H1 (cell line): ENCODE measurements around the gene VAT1. TPM values are rescaled to one million over a fixed set of nuclear protein-coding genes. Genes with fewer than 3 reads are reported as not detected.

Experiments
- CTCF ChIA-PET: fragments of 300-600 bp; sonication (Branson Sonifier 250); formaldehyde crosslinking; loops from one replicate; lab custom pipeline; 2021; ENCODE audit not compliant: partially characterized antibody; lab: Charles Lee
- POLR2A ChIA-PET: fragments of 300-600 bp; sonication (Branson Sonifier 250); formaldehyde crosslinking; loops from one replicate; lab custom pipeline; 2021; ENCODE audit warnings: inconsistent platforms; ENCODE audit not compliant: partially characterized antibody; lab: Charles Lee
- DNase-seq, 2 experiments: peaks; one replicate each; pipeline versions ENCODE4 v3.0.0 to v3.0.0-alpha.2; 2010 to 2022; ENCODE audit warnings: low spot score in 2 of 2, low read depth in 1 of 2, mixed read lengths in 1 of 2
- FAIRE-seq: peaks from 2 replicates; lab custom pipeline; 2011; peaks lifted over from hg19 to GRCh38; lab: Jason Lieb, UNC
- H2AFZ ChIP-seq: 2 replicates; pipeline ENCODE4 v1.8.1; 2012; ENCODE audit warnings: low read length, inconsistent platforms
- H2AK5ac ChIP-seq: 2 replicates; pipeline ENCODE4 v1.6.1; 2013; ENCODE audit warnings: low read depth, low read length
- H2BK120ac ChIP-seq: replicated peaks from 2 replicates; pipeline ENCODE3; 2013; ENCODE audit warnings: low read depth, low read length, inconsistent platforms
- H2BK12ac ChIP-seq: 2 replicates; pipeline ENCODE4 v1.6.1; 2013; ENCODE audit warnings: low read depth, low read length
- H2BK15ac ChIP-seq: 2 replicates; pipeline ENCODE4 v1.6.1; 2013; ENCODE audit warnings: low read length
- H2BK20ac ChIP-seq: 2 replicates; pipeline ENCODE4 v1.6.1; 2013; ENCODE audit warnings: low read length
- H2BK5ac ChIP-seq: 2 replicates; pipeline ENCODE4 v1.6.1; 2013; ENCODE audit warnings: low read depth, low read length
- H3K14ac ChIP-seq: 2 replicates; pipeline ENCODE4 v1.6.1; 2013; ENCODE audit warnings: inconsistent platforms; ENCODE audit not compliant: insufficient read length
- H3K18ac ChIP-seq: 2 replicates; pipeline ENCODE4 v1.6.1; 2013; ENCODE audit warnings: low read length; ENCODE audit errors: extremely low read depth
- H3K23ac ChIP-seq: 2 replicates; pipeline ENCODE4 v1.6.1; 2013; ENCODE audit warnings: inconsistent platforms; ENCODE audit not compliant: insufficient read length
- H3K23me2 ChIP-seq: 2 replicates; pipeline ENCODE4 v1.6.1; 2013; ENCODE audit warnings: low read depth, low read length
- H3K27ac ChIP-seq: 2 replicates; pipeline ENCODE4 v1.6.1; 2011; ENCODE audit warnings: low read depth, low read length, inconsistent platforms
- H3K27me3 ChIP-seq, 4 experiments: replicated peaks in 1 of 4; 1 replicate in 1 of 4; 2 replicates in 3 of 4; pipeline versions ENCODE4 v1.6.1 to v1.8.1; 2011 to 2013; ENCODE audit warnings: low read length in 3 of 4, mild to moderate bottlenecking in 3 of 4, inconsistent platforms in 2 of 4, mixed read lengths in 2 of 4, moderate library complexity in 1 of 4; ENCODE audit not compliant: control insufficient read depth in 3 of 4, insufficient read depth in 3 of 4; ENCODE audit errors: extremely low read depth in 1 of 4
- H3K36me3 ChIP-seq, 4 experiments: 2 replicates each; pipeline versions ENCODE4 v1.6.1 to v1.8.1; 2011 to 2013; ENCODE audit warnings: mild to moderate bottlenecking in 4 of 4, low read length in 3 of 4, moderate library complexity in 2 of 4, control low read depth in 1 of 4, inconsistent platforms in 1 of 4; ENCODE audit not compliant: insufficient read depth in 4 of 4, control insufficient read depth in 2 of 4
- H3K4ac ChIP-seq: replicated peaks from 2 replicates; pipeline ENCODE3; 2013; ENCODE audit warnings: low read length, low read depth, mixed read lengths, inconsistent platforms; ENCODE audit not compliant: insufficient read length
- H3K4me1 ChIP-seq, 4 experiments: replicated peaks in 1 of 4; 1 replicate in 1 of 4; 2 replicates in 3 of 4; pipeline versions ENCODE4 v1.6.1 to v1.8.1; 2011 to 2013; ENCODE audit warnings: low read length in 3 of 4, inconsistent platforms in 2 of 4, mixed read lengths in 1 of 4; ENCODE audit not compliant: insufficient read depth in 4 of 4, control insufficient read depth in 3 of 4
- H3K4me2 ChIP-seq, 2 experiments: 2 replicates each; pipeline versions ENCODE4 v1.6.1 to v1.8.1; 2011 to 2013; ENCODE audit warnings: low read depth in 2 of 2, low read length in 2 of 2, control low read depth in 1 of 2, inconsistent platforms in 1 of 2, mild to moderate bottlenecking in 1 of 2; ENCODE audit not compliant: insufficient read depth in 1 of 2
- H3K4me3 ChIP-seq, 4 experiments: fragments of 200-600, 300-600 bp in 1 of 4; sonication (generic), shearing (Covaris generic), sonication (Bioruptor Twin) in 1 of 4; 2 replicates each; pipeline versions ENCODE4 v1.5.1 to v1.8.1; 2011 to 2016; ENCODE audit warnings: low read length in 4 of 4, low read depth in 3 of 4, control low read depth in 2 of 4, inconsistent platforms in 2 of 4, mild to moderate bottlenecking in 2 of 4, mixed read lengths in 1 of 4, moderate library complexity in 1 of 4; ENCODE audit not compliant: insufficient read depth in 2 of 4; ENCODE audit errors: extremely low read depth in 1 of 4
- H3K56ac ChIP-seq: replicated peaks from 2 replicates; pipeline ENCODE3; 2013; ENCODE audit warnings: low read depth, mild to moderate bottlenecking, mixed read lengths, low read length, inconsistent platforms; ENCODE audit not compliant: insufficient read length
- H3K79me1 ChIP-seq: 2 replicates; pipeline ENCODE4 v1.6.1; 2013; ENCODE audit warnings: low read depth, low read length, control low read depth
- H3K79me2 ChIP-seq, 2 experiments: 2 replicates each; pipeline versions ENCODE4 v1.6.1 to v1.8.1; 2012 to 2013; ENCODE audit warnings: low read length in 2 of 2, mild to moderate bottlenecking in 2 of 2, inconsistent platforms in 1 of 2; ENCODE audit not compliant: insufficient read depth in 2 of 2, control insufficient read depth in 1 of 2
- H3K9ac ChIP-seq, 4 experiments: replicated peaks in 1 of 4; 1 replicate in 1 of 4; 2 replicates in 3 of 4; pipeline versions ENCODE4 v1.6.1 to v1.8.1; 2011 to 2013; ENCODE audit warnings: low read depth in 3 of 4, low read length in 3 of 4, control low read depth in 2 of 4, mild to moderate bottlenecking in 2 of 4, moderate library complexity in 2 of 4, inconsistent platforms in 1 of 4; ENCODE audit errors: extremely low read depth in 1 of 4
- H3K9me3 ChIP-seq, 2 experiments: 2 replicates each; pipeline versions ENCODE4 v1.6.1 to v1.8.1; 2012 to 2013; ENCODE audit warnings: mild to moderate bottlenecking in 2 of 2, moderate library complexity in 2 of 2, control low read depth in 1 of 2, inconsistent platforms in 1 of 2, low read depth in 1 of 2, low read length in 1 of 2, mixed read lengths in 1 of 2; ENCODE audit not compliant: insufficient read depth in 2 of 2
- H4K20me1 ChIP-seq, 2 experiments: replicated peaks in 1 of 2; 2 replicates each; pipeline versions ENCODE3 to v1.8.1; 2011 to 2013; ENCODE audit warnings: inconsistent platforms in 2 of 2, low read length in 2 of 2, mild to moderate bottlenecking in 1 of 2; ENCODE audit not compliant: insufficient read depth in 2 of 2, control insufficient read depth in 1 of 2
- H4K5ac ChIP-seq: 2 replicates; pipeline ENCODE4 v1.6.1; 2013; ENCODE audit warnings: low read length, low read depth, mixed read lengths, inconsistent platforms; ENCODE audit not compliant: insufficient read length
- H4K8ac ChIP-seq: 2 replicates; pipeline ENCODE4 v1.8.0; 2013; ENCODE audit warnings: mild to moderate bottlenecking, moderate library complexity, low read length, inconsistent platforms; ENCODE audit not compliant: insufficient read depth; ENCODE audit errors: extremely low read depth
- H4K91ac ChIP-seq: replicated peaks from 2 replicates; pipeline ENCODE3; 2013; ENCODE audit warnings: low read length, mixed read lengths, inconsistent platforms; ENCODE audit not compliant: insufficient read length
- BACH1 ChIP-seq: IDR thresholded peaks from 2 replicates; pipeline ENCODE4 v1.6.1; 2012; ENCODE audit warnings: low read length, improper control_type of control experiment
- BCL11A ChIP-seq, 2 experiments: IDR thresholded peaks; one replicate each; pipeline ENCODE4 v1.6.1; 2011; ENCODE audit warnings: low read depth in 2 of 2, low read length in 2 of 2, mild to moderate bottlenecking in 2 of 2
- EZH2 ChIP-seq: fragments of 200-600 bp; sonication (generic); IDR thresholded peaks from 2 replicates; pipeline ENCODE4 v1.7.1; 2012; ENCODE audit warnings: low read depth, mild to moderate bottlenecking, moderate library complexity, low read length, inconsistent platforms; ENCODE audit not compliant: severe bottlenecking
- MAX ChIP-seq: IDR thresholded peaks from 2 replicates; pipeline ENCODE4 v1.6.1; 2012; ENCODE audit warnings: inconsistent platforms
- NRF1 ChIP-seq: IDR thresholded peaks from 2 replicates; pipeline ENCODE4 v1.6.1; 2011; ENCODE audit warnings: mild to moderate bottlenecking, low read depth, low read length, improper control_type of control experiment
- POLR2A ChIP-seq, 2 experiments: IDR thresholded peaks; 1 replicate in 1 of 2; 2 replicates in 1 of 2; pipeline ENCODE4 v1.6.1; 2011; ENCODE audit warnings: low read depth in 2 of 2, low read length in 2 of 2, mild to moderate bottlenecking in 2 of 2; ENCODE audit errors: control extremely low read depth in 1 of 2
- POLR2AphosphoS5 ChIP-seq: IDR thresholded peaks from 2 replicates; pipeline ENCODE4 v1.6.1; 2011; ENCODE audit warnings: low read depth, low read length
- POU5F1 ChIP-seq: IDR thresholded peaks from 2 replicates; pipeline ENCODE4 v1.6.1; 2011; ENCODE audit warnings: low read depth, mild to moderate bottlenecking, low read length, moderate library complexity
- RAD21 ChIP-seq, 2 experiments: IDR thresholded peaks in 1 of 2; conservative IDR thresholded peaks in 1 of 2; 2 replicates each; pipeline ENCODE4 v1.6.1; 2011; ENCODE audit warnings: low read depth in 2 of 2, low read length in 2 of 2, improper control_type of control experiment in 1 of 2, inconsistent platforms in 1 of 2, mild to moderate bottlenecking in 1 of 2, moderate library complexity in 1 of 2
- RFX5 ChIP-seq: IDR thresholded peaks from 2 replicates; pipeline ENCODE4 v1.6.1; 2011; ENCODE audit warnings: low read depth, low read length, improper control_type of control experiment, borderline replicate concordance
- RNF2 ChIP-seq: fragments of 200-900, 300-1000 bp; sonication (generic); IDR thresholded peaks from 2 replicates; pipeline ENCODE4 v1.7.1; 2016; ENCODE audit warnings: borderline replicate concordance, low read depth, mild to moderate bottlenecking, antibody characterized with exemption, low read length; ENCODE audit not compliant: poor library complexity, severe bottlenecking; ENCODE audit errors: missing control alignments
- SIX5 ChIP-seq: IDR thresholded peaks from 2 replicates; pipeline ENCODE4 v1.6.1; 2011; ENCODE audit warnings: mild to moderate bottlenecking, low read depth, low read length
- SP4 ChIP-seq: IDR thresholded peaks from 2 replicates; pipeline ENCODE4 v1.6.1; 2012; ENCODE audit warnings: low read length, inconsistent platforms
- WGBS, 2 experiments: shearing (Covaris generic) in 1 of 2; methylation state at CpG; one replicate each; pipeline versions ENCODE4 v1.1.6 to v1.1.7; 2013 to 2015; ENCODE audit warnings: low lambda C conversion rate in 2 of 2, mixed read lengths in 2 of 2, inconsistent platforms in 1 of 2, low coverage in 1 of 2, missing lambda C conversion rate in 1 of 2; ENCODE audit not compliant: insufficient replicate concordance in 2 of 2, insufficient coverage in 1 of 2, insufficient read length in 1 of 2; ENCODE audit errors: extremely low coverage in 1 of 2, missing lambda C conversion rate in 1 of 2; 5-methylcytosine and 5-hydroxymethylcytosine counted together
- polyA plus RNA-seq, 7 experiments: library from polyadenylated mRNA; depleted of rRNA in 3 of 7; stranded (reverse) in 5 of 7; unstranded in 2 of 7; fragments of >200 nt in 5 of 7; fragments of 200-250 nt in 2 of 7; gene quantifications; 1 replicate in 5 of 7; 2 replicates in 1 of 7; 4 replicates in 1 of 7; pipeline versions ENCODE4 v1.2.1 to v1.2.3, GENCODE V29; 2011 to 2013; ENCODE audit warnings: missing spikeins in 2 of 7, mixed read lengths in 2 of 7
- total RNA-seq: library from RNA; stranded (reverse); fragmentation: NEBNext Ultra II Directional; extraction: Animal tissue kit (Norgen Biotek cat#: 25700); gene quantifications from 2 replicates; pipeline ENCODE4 v1.2.1, GENCODE V29; 2021

The VAT1 gene
- total and polyA plus RNA-seq, 2 of the 8 experiments (the other 6 are each of a cell fraction or from before 2014, with no cell fraction given): 200 to 295 TPM

GRCh38 chr17:43069368-43069898 lies 47.2 kb upstream of the VAT1 start:
- Histone ChIP-seq H4K91ac (no peak overlapping the region), H3K27ac (no peak overlapping the region), H3K23ac (no peak overlapping the region), H3K56ac (no peak overlapping the region), H3K4ac (no peak overlapping the region), H2BK120ac (no peak overlapping the region), H4K20me1 (no peaks in the 10 kb centered on the region), H3K4me1 (peaks cover 0 to 5% (median 0%) of the 10 kb centered on the region in 4 experiments; a peak in 2 of 7 replicates), H3K23me2 (no peaks in the 10 kb centered on the region), H2AFZ (no peak overlapping the region), H3K79me2 (no peaks in the 10 kb centered on the region), H4K5ac (no peak overlapping the region), H2BK20ac (no peak overlapping the region), H3K9me3 (no peaks in the 10 kb centered on the region), H3K18ac (no peak overlapping the region), H3K4me2 (no peak overlapping the region), H3K9ac (no peak overlapping the region; a peak in 1 of 7 replicates), H2BK15ac (no peak overlapping the region), H3K14ac (no peak overlapping the region), H3K27me3 (no peaks in the 10 kb centered on the region), H2BK12ac (no peak overlapping the region), H4K8ac (no peak overlapping the region), H3K79me1 (no peaks in the 10 kb centered on the region), H2AK5ac (no peak overlapping the region), H3K4me3 (no peak overlapping the region), H2BK5ac (no peak overlapping the region), H3K36me3 (peaks cover 4 to 39% (median 10%) of the 10 kb centered on the region in 4 experiments; a peak in 6 of 8 replicates)
- DNase-seq: no peak
- ChIA-PET POLR2A (interaction anchor here (0.9 to 3.8 kb wide), 7 partner anchors 12 to 246 kb away, joined by 3 to 12 read pairs (median 4); no protein-coding TSS in a partner anchor), CTCF (interaction anchor here (0.9 to 2.6 kb wide), 5 partner anchors 11 to 102 kb away, joined by 3 to 12 read pairs (median 5); no protein-coding TSS in a partner anchor)
- 89% methylated on average over 3 of the region's 3 CpGs; no CpG with 5 or more reads in 1 of the 2 experiments for WGBS, 2 experiments
- FAIRE-seq: no peak
- TF ChIP-seq POLR2AphosphoS5 (no peak), POLR2A (IDR thresholded peaks at IDR 0.05; ENCODE audit: control extremely low read depth in 1 of 2, low read depth in 2 of 2, low read length in 2 of 2) (no peak), MAX (no peak), NRF1 (no peak), RNF2 (no peak), EZH2 (no peak), RAD21 (IDR thresholded peaks at IDR 0.05 in 1 of 2, conservative IDR thresholded peaks at IDR 0.05 in 1 of 2; ENCODE audit: low read depth in 2 of 2, low read length in 2 of 2) (no peak), SIX5 (no peak), RFX5 (no peak), BACH1 (no peak), BCL11A (IDR thresholded peaks at IDR 0.05; ENCODE audit: low read depth in 2 of 2, low read length in 2 of 2) (no peak), SP4 (no peak), POU5F1 (no peak)
